Kidney (tissue), 14 donors: Measurements from ENCODE around the gene HSPG2. TPM values are rescaled to one million over a fixed set of nuclear protein-coding genes. Genes with fewer than 3 reads are reported as not detected.

Experiments
- DNase-seq, 5 donors: peaks; one replicate each; pipeline ENCODE4 v3.0.0-alpha.2; 2013 to 2020
- FAIRE-seq: peaks from 2 replicates; lab custom pipeline; 2012; peaks lifted over from hg19 to GRCh38; lab: Jason Lieb, UNC
- H3K27ac ChIP-seq, 2 donors: one replicate each; pipeline ENCODE4 v1.7.0; 2013; ENCODE audit warnings: low read depth in 2 of 2, low read length in 2 of 2, inconsistent platforms in 1 of 2
- H3K27me3 ChIP-seq: one replicate; pipeline ENCODE4 v1.7.1; 2013; ENCODE audit warnings: low read length, inconsistent platforms; ENCODE audit not compliant: control insufficient read depth, insufficient read depth
- H3K36me3 ChIP-seq, 3 donors: one replicate each; pipeline versions ENCODE4 v1.7.0 to v1.7.1; 2013; ENCODE audit warnings: low read length in 3 of 3, control low read depth in 1 of 3, inconsistent platforms in 1 of 3; ENCODE audit not compliant: insufficient read depth in 3 of 3, control insufficient read depth in 2 of 3
- H3K4me1 ChIP-seq, 3 donors: one replicate each; pipeline versions ENCODE4 v1.7.0 to v1.7.1; 2013; ENCODE audit warnings: low read length in 3 of 3, inconsistent platforms in 1 of 3, low read depth in 1 of 3; ENCODE audit not compliant: control insufficient read depth in 2 of 3, insufficient read depth in 2 of 3
- H3K4me3 ChIP-seq, 3 donors: one replicate each; pipeline versions ENCODE4 v1.7.0 to v1.8.1; 2013; ENCODE audit warnings: low read length in 3 of 3, control low read depth in 1 of 3, inconsistent platforms in 1 of 3
- H3K9ac ChIP-seq, 3 donors: one replicate each; pipeline versions ENCODE4 v1.7.0 to v1.7.1; 2013; ENCODE audit warnings: low read length in 3 of 3, control low read depth in 1 of 3, inconsistent platforms in 1 of 3
- H3K9me3 ChIP-seq, 3 donors: one replicate each; pipeline versions ENCODE4 v1.7.0 to v1.7.1; 2013; ENCODE audit warnings: low read length in 3 of 3, control low read depth in 1 of 3, inconsistent platforms in 1 of 3; ENCODE audit not compliant: control insufficient read depth in 2 of 3, insufficient read depth in 1 of 3
- CTCF ChIP-seq: IDR thresholded peaks from 3 replicates; pipeline ENCODE4 v1.5.1; 2012; ENCODE audit warnings: mild to moderate bottlenecking, moderate library complexity, borderline replicate concordance; ENCODE audit not compliant: insufficient read depth; ENCODE audit errors: extremely low read depth
- intact Hi-C: fragments of 100-400 bp; cut with DNase I; formaldehyde crosslinking; loops from one replicate; pipeline ENCODE4 v1.11.1; 2022
- polyA plus RNA-seq: library from polyadenylated mRNA; stranded (reverse); fragments of 350-450 nt; fragmentation: Illumina TruSeq; extraction: RNeasy Lipid Tissue Mini Kit (QIAGEN cat#74804); gene quantifications from one replicate; pipeline ENCODE4 v1.2.3, GENCODE V29; 2014; ENCODE audit warnings: low read depth, low replicate concordance; ENCODE audit not compliant: insufficient read depth
- total RNA-seq: library from RNA; stranded (reverse); fragmentation: NEBNext Ultra II Directional; extraction: Animal tissue kit (Norgen Biotek cat#: 25700); gene quantifications from one replicate; pipeline ENCODE4 v1.2.1, GENCODE V29; 2021
- donor health status: control.
- donor health status: control.
- donor health status: control.
- donor health status: control.
- donor health status: control.
- donor health status: DM: yes; HTN: yes; CAD: no.
- donor health status: Normal renal cell carcinoma (clear cell type).

HSPG2 gene
- total and polyA plus RNA-seq, 2 donors from 2014 or later: 60.4 to 510 TPM

- no peak for DNase-seq
- no peak for FAIRE-seq
- intact Hi-C loops: no loop called here
Measured at GRCh38 chr1:21804536-21804935, 132.6 kb downstream of the HSPG2 start.

GRCh38 chr1:21801100-21801499 is 136.0 kb downstream of the HSPG2 start:
- FAIRE-seq: no peak
- no peaks in the 10 kb centered on the region for H3K4me1 ChIP-seq
- no peak overlapping the region for H3K27ac ChIP-seq
- no peaks in the 10 kb centered on the region for H3K9me3 ChIP-seq
- H3K4me3 ChIP-seq: no peak overlapping the region
- H3K36me3 ChIP-seq: no peaks in the 10 kb centered on the region
- intact Hi-C loops: no loop called here
- no peak for TF ChIP-seq CTCF
- H3K9ac ChIP-seq: no peak overlapping the region
- no peak for DNase-seq
- no peaks in the 10 kb centered on the region for H3K27me3 ChIP-seq

More at GRCh38 chr1:21804536-21804935, 132.6 kb downstream of the HSPG2 start:
- no peaks in the 10 kb centered on the region for H3K27me3 ChIP-seq
- no peaks in the 10 kb centered on the region for H3K9me3 ChIP-seq
- H3K4me1 ChIP-seq: no peaks in the 10 kb centered on the region
- no peaks in the 10 kb centered on the region for H3K36me3 ChIP-seq
- no peak overlapping the region for H3K9ac ChIP-seq
- H3K27ac ChIP-seq: no peak overlapping the region
- no peak overlapping the region for H3K4me3 ChIP-seq
- TF ChIP-seq CTCF: no peak

- Histone ChIP-seq H3K27ac (no peak overlapping the region), H3K9ac (no peak overlapping the region), H3K36me3 (no peaks in the 10 kb centered on the region), H3K4me1 (no peaks in the 10 kb centered on the region), H3K4me3 (no peak overlapping the region), H3K9me3 (peaks cover 0 to 5% (median 0%) of the 10 kb centered on the region in 3 donors), H3K27me3 (no peaks in the 10 kb centered on the region)
- intact Hi-C loops: no loop called here
- no peak for TF ChIP-seq CTCF
- DNase-seq: no peak
- FAIRE-seq: no peak
Measured at GRCh38 chr1:21799730-21800129, 137.4 kb downstream of the HSPG2 start.

- TF ChIP-seq CTCF: no peak
- H3K9me3 ChIP-seq: peaks cover 0 to 7% (median 0%) of the 10 kb centered on the region in 3 donors
- no peak overlapping the region for H3K27ac ChIP-seq
- H3K36me3 ChIP-seq: no peaks in the 10 kb centered on the region
- no peaks in the 10 kb centered on the region for H3K4me1 ChIP-seq
- no peak overlapping the region for H3K4me3 ChIP-seq
- no peaks in the 10 kb centered on the region for H3K27me3 ChIP-seq
- DNase-seq (no peak), FAIRE-seq (no peak)
- intact Hi-C loops: no loop called here
- no peak overlapping the region for H3K9ac ChIP-seq
Measured at GRCh38 chr1:21795075-21795474, 142.0 kb downstream of the HSPG2 start.
